Measurements from ENCODE around the gene ALDH1L2. TPM values are rescaled to one million over a fixed set of nuclear protein-coding genes. Genes with fewer than 3 reads are reported as not detected.

The ALDH1L2 gene
- total RNA-seq, result 65.1 and 85.1 TPM in 2 replicates

DNA sequence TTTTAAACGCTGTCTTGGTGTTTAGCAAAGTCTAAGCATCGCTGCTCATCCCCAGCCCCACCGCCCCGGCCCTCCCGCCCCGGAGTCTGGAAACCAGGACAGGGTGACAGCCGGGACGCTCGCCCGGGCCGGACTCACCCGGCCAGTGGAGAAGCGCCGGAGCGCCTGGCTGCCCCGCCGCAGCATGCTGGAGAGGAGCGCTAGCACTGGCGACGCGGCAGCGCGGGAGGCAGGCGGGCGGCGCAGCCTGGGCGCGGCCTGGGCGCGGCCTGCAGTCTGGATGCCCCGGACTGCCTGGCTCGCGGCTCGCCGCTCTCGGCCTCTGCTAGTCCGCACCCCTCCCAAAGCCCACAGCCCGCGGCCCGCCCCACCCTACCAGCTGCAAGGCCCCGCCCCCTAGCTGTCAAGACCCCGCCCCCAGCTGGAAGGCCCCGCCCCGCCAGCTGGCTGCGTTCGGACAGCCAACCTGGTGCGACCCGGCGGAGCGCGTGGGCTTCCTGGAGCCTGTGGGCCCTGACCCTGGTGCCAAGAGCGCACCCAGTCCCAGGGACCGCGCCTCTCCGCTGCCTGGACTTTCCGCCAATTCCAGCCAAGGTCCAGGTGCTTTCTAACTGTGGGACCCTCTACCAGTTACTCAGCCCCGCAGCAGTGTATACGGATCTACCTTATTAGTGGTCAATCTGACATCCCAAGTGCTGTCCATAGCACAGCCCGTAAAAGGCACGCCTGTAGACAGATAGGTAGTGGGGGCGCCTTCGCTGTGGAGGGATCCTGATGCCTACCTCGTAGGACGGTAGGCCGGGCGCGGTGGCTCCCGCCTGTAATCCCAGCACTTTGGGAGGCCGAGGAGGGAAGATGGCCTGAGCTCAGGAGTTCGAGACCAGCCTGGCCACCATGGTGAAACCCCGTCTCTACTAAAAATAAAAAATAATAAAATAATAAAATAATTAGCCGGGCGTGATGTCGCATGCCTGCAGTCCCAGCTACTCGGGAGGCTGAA, at the start of gene ALDH1L2:
Gene ALDH1L2, minus strand, starts transcription at position 208 of the 1,000 bp plus-strand sequence. Its CDS starts 22 bp downstream, at position 186.

DNA sequence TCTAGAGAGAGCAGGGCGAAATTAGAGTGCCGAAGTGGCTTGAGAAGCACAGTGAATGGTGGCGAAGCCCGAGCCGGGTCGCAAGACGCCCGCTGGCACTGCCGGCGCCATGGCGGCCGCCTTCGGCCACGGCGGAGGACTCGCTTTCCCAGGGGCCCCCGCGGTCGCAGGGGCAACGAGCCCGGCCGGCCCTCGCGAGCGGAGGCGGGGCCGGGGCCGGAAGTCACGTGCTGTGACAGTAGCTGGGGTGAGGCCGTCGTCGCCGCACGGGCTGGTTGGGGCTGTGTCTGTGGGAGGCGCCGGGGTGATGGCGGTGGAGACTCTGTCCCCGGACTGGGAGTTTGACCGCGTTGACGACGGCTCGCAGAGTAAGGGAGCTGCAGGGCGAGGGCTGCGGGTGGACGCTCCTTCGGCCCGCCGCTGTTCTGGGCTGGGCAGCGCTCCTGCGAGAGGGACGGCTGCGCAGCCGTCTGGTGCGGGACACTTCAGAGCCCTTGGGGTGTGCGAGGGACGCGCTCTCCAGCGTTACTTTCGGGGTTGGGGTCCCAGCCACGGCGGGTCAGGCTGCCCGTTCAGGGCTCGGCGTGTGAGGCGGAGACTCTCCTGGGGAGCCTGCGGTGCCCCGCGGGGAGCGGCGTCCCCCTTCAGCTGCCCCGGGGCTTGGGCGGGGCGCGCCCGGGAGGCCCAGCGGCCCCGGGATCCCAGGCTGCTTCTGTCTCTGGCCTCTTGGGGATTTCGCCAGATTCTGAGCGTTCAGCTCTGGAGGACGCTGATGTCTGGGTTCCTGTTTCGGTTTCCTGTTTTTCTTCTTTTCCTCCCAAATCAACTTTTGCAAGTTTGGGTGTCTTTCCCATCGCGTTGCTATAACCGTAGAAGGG, 23.5 kb upstream of the ALDH1L2 start, which contains the start of gene WASHC4:
Gene WASHC4, plus strand, starts transcription at position 238 of the 878 bp plus-strand sequence. Its CDS starts 70 bp downstream, at position 308.

DNA sequence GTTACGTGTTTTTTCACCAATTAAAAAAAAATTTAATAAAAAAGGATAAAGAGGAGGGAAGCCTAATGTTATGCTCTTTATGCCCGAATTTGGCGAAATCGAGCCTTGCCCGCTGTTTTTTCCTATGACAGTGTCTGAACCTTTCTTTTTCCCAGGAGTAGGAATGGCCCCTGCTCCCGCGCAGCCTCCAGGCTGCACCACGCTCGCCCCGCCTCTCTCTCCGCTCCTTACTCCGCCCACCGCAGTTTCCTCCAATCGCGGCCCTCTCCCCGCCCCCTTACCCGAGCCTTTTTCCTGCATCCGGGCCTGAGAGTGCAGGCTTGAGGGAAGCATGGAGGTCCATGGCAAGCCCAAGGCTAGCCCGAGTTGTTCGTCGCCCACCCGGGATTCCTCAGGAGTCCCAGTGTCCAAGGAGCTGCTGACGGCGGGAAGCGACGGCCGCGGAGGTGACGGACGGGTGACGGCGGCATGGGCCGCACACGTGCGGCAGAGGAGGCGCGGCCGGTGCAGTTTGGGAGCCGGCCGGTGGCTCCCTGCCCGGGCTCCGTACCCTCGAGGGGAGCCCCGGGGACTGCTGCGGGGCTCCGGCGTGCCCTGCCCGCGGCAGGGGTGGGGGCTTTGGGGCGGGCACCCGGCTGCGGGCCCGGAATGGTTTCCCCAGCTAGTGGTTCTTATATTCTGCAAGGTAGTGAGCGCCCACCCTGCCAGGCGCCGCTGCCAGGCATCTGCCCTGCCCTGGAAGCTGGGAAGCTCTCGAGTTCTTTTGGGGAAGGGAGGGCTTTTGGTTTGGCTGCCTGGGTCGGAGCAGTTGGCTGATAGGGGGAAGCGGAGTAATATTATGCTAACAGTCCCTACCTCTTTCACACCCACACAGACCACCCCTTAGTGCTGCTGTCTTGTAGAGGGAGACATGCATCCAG, 98.0 kb downstream of the ALDH1L2 start, which contains the start of gene NOPCHAP1:
Gene NOPCHAP1, plus strand, starts transcription at position 295 of the 920 bp plus-strand sequence. Its CDS starts 37 bp downstream, at position 332.

Other genes with a start within 250 kb of the ALDH1L2 start
- gene SLC41A2, start 126.2 kb downstream of the ALDH1L2 start, total RNA-seq, result 14.5 and 21.4 TPM in 2 replicates
- 5.0 and 11.2 TPM in 2 replicates for gene NOPCHAP1, start 98.1 kb downstream of the ALDH1L2 start, total RNA-seq
- gene WASHC4, start 23.3 kb upstream of the ALDH1L2 start, total RNA-seq, result 34.0 and 37.7 TPM in 2 replicates
- gene APPL2, start 151.7 kb upstream of the ALDH1L2 start, total RNA-seq, result 24.6 and 45.5 TPM in 2 replicates
- 20.5 and 44.8 TPM in 2 replicates for gene C12orf75, start 246.2 kb upstream of the ALDH1L2 start, total RNA-seq

All from pericardium fibroblast (primary cell).